Lower lobe of right lung (tissue), 2 donors: Measurements from ENCODE around the gene CHD6. TPM values are rescaled to one million over a fixed set of nuclear protein-coding genes. Genes with fewer than 3 reads are reported as not detected.

Source experiments
- ATAC-seq, 2 donors: fragments of 200-7000 bp; cut with Tn5 transposase; one replicate each; pipeline ENCODE4 v1.9.1; 2020 to 2022; ENCODE audit warnings: mild to moderate bottlenecking in 2 of 2, moderate library complexity in 2 of 2
- DNase-seq: peaks from one replicate; pipeline ENCODE4 v3.0.0-alpha.2; 2020
- H3K27ac ChIP-seq: fragments of 200-600 bp; one replicate; pipeline ENCODE4 v1.8.0; 2022
- H3K27me3 ChIP-seq: fragments of 200-600 bp; one replicate; pipeline ENCODE4 v1.8.0; 2022; ENCODE audit warnings: low read depth
- H3K36me3 ChIP-seq: fragments of 200-600 bp; one replicate; pipeline ENCODE4 v1.8.0; 2022; ENCODE audit warnings: mild to moderate bottlenecking
- H3K4me1 ChIP-seq: fragments of 200-600 bp; one replicate; pipeline ENCODE4 v1.8.0; 2022
- H3K4me3 ChIP-seq: fragments of 200-600 bp; one replicate; pipeline ENCODE4 v1.8.0; 2022; ENCODE audit warnings: mild to moderate bottlenecking
- H3K9me3 ChIP-seq: fragments of 200-600 bp; one replicate; pipeline ENCODE4 v1.8.0; 2022
- intact Hi-C: fragments of 100-400 bp; cut with DNase I; formaldehyde crosslinking; loops from one replicate; pipeline ENCODE4 v1.11.0; 2022
- total RNA-seq: library from RNA; stranded (reverse); fragmentation: NEBNext Ultra II Directional; extraction: Animal tissue kit (Norgen Biotek cat#: 25700); gene quantifications from one replicate; pipeline ENCODE4 v1.2.1, GENCODE V29; 2021
- TF ChIP-seq, protein P1 (sequence below): fragments of 200-600 bp; IDR thresholded peaks from one replicate; pipeline ENCODE4 v1.8.0; 2022; ENCODE audit warnings: antibody characterized with exemption, mild to moderate bottlenecking
- donor health status: DM: no; HTN: yes; CAD: no; lungs with severe emphysema.

Gene CHD6
- total RNA-seq, 1 donor from 2014 or later, result 43.6 TPM

DNA sequence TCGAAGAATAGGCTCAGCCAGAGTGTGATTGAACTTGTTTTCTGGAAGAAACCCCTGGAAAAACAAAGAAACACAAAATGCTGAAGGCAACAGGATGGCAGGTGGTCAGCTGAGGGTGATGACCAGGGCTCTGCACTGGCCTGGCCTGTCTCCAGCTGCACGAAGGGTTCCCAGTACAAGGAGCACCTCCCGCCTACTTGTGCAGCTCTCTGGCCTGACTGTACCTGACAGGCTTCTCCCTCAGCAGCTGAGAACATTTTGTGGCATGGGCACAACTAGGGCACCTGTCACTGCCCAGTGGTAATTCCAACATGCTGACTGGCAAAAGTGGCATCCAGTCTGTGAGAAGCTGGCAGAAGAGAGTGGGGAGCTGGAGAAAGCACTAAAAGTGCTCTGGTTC, 212.7 kb downstream of the CHD6 start:
- no peak for ATAC-seq
- H3K27ac ChIP-seq, result no peak overlapping the region
- intact Hi-C loops, result no loop called here
- H3K27me3 ChIP-seq, result no peaks in the 10 kb centered on the region
- no peak overlapping the region for H3K4me3 ChIP-seq
- no peak for DNase-seq
- no peaks in the 10 kb centered on the region for H3K9me3 ChIP-seq
- TF ChIP-seq, protein P1, sequence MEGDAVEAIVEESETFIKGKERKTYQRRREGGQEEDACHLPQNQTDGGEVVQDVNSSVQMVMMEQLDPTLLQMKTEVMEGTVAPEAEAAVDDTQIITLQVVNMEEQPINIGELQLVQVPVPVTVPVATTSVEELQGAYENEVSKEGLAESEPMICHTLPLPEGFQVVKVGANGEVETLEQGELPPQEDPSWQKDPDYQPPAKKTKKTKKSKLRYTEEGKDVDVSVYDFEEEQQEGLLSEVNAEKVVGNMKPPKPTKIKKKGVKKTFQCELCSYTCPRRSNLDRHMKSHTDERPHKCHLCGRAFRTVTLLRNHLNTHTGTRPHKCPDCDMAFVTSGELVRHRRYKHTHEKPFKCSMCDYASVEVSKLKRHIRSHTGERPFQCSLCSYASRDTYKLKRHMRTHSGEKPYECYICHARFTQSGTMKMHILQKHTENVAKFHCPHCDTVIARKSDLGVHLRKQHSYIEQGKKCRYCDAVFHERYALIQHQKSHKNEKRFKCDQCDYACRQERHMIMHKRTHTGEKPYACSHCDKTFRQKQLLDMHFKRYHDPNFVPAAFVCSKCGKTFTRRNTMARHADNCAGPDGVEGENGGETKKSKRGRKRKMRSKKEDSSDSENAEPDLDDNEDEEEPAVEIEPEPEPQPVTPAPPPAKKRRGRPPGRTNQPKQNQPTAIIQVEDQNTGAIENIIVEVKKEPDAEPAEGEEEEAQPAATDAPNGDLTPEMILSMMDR, result no peak
- peaks cover 80% of the 10 kb centered on the region for H3K36me3 ChIP-seq
- H3K4me1 ChIP-seq, result peaks cover 5% of the 10 kb centered on the region

GRCh38 chr20:41403604-41404003, 214.6 kb downstream of the CHD6 start:
- no peaks in the 10 kb centered on the region for H3K27me3 ChIP-seq
- ATAC-seq, result no peak
- H3K4me3 ChIP-seq, result no peak overlapping the region
- no peak for DNase-seq
- H3K9me3 ChIP-seq, result no peaks in the 10 kb centered on the region
- intact Hi-C loops, result no loop called here
- peaks cover 63% of the 10 kb centered on the region for H3K36me3 ChIP-seq
- TF ChIP-seq, protein P1, result no peak
- H3K4me1 ChIP-seq, result peaks cover under 1% of the 10 kb centered on the region
- H3K27ac ChIP-seq, result no peak overlapping the region

DNA sequence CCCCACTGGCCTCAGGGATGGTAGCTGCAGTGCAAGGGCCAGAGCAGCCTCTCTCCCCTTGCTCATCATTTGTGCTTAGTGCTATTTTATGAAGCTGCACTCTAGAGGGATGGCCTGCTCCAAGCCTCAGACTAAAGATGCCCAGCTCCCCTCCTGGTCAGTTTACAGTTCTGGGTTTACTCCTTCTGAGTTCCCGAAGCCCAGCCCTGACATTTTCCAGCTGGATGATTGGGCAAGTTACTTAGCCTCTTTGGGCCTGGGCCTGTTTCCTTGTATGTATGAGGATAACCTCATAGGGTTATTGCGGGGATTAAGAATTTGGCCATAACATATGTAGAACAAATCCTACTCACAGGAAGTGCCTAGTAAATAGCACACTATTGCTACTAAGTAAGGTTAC, 219.8 kb downstream of the CHD6 start:
- ATAC-seq (peak in 1 of 2 donors; percentile 29), DNase-seq (peak; percentile 5)
- no peaks in the 10 kb centered on the region for H3K4me1 ChIP-seq
- no peaks in the 10 kb centered on the region for H3K9me3 ChIP-seq
- no peak overlapping the region for H3K27ac ChIP-seq
- H3K36me3 ChIP-seq, result peaks cover 13% of the 10 kb centered on the region
- TF ChIP-seq, protein P1, result no peak
- H3K4me3 ChIP-seq, result no peak overlapping the region
- intact Hi-C loops, result no loop called here
- no peaks in the 10 kb centered on the region for H3K27me3 ChIP-seq

DNA sequence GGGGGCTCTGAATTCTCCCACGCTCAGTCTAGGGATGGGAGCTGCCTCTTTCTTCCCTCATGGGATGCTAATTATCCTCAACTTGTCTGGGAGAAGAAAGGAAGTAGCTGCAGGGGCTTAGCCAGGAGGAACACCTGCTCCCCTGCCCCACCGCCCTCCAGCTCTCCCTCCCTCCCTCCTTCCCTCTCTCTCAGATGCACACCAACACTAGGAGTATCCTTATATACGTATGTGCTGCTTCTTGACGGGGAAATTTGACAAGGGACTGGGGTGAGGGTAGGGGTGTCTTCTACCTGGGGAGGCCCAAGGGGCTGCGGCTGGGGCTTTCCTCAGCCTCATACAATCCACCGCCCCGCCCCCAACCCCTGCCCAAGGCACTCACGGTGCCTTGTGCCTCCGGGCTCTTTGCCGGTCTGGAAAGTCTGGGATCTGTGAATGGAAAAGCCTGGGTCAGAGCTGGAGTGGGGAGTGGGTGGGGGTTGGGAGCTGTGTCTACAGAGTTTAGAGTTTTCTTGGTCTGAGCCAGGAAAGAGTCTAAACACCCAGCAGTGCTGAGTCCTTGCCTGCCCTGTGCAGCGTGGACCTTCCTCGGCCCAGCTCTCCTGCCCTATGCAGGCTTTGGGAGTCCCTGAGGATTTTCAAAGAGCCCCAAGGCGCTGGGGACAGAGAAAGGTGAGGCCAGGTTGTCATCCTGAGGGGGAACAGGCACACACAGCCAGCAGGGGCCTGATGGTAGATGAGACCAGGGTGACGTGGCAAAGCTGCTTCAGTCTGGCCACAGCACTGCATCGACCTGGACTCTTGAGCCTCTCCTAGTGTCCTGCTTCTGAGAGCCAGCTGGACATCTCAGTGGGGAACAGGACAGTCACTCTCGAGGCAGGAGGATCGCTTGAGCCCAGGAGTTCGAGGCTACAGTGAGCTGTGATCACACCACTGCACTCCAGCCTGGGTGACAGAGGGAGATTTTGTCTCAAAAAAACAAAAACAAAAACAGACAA, 222.2 kb downstream of the CHD6 start:
- no peaks in the 10 kb centered on the region for H3K4me1 ChIP-seq
- TF ChIP-seq, protein P1, result no peak
- peak; percentile 21 for DNase-seq
- H3K36me3 ChIP-seq, result no peaks in the 10 kb centered on the region
- H3K9me3 ChIP-seq, result no peaks in the 10 kb centered on the region
- intact Hi-C loops, result no loop called here
- no peak overlapping the region for H3K27ac ChIP-seq
- no peaks in the 10 kb centered on the region for H3K27me3 ChIP-seq
- no peak for ATAC-seq
- no peak overlapping the region for H3K4me3 ChIP-seq

DNA sequence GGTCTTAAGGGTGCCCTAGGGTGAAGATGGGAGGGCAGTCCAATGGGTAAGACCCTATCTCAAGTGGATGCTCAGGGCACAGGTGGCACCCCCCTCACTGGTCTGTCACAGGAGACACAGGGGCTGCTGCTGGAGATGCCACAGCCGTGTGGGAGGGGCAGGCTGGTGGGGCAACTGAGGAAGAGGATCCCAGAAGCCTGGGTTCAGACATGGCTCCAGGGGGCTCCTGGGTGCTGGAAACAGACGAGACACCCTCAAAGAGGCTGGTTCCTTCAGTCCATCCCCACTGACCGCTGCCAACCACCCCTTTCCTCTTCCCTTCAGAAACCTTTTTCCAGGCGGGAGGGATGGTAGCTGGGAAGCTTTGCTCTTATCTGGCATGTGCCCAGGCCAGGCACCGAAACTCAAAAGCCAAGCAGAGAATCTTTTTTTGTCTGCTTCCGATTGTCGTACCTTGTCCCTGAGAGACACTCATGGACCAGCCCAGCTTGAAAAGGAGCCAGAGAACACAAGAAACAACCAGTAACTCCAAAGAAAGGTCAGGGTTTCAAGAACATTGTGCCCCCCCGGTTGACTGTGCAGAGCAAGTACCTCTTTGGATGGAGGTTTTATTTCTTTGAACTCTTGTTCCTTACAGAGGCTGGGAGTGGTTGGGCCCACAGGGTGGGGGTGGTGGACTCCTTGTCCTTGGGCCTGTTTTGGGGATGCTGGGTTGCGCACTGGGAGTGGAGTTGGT, 223.1 kb downstream of the CHD6 start:
- DNase-seq (peak; percentile 15), ATAC-seq (no peak)
- intact Hi-C loops, result no loop called here
- Histone ChIP-seq H3K36me3 (no peaks in the 10 kb centered on the region), H3K27me3 (no peaks in the 10 kb centered on the region), H3K4me3 (no peak overlapping the region), H3K9me3 (no peaks in the 10 kb centered on the region), H3K27ac (no peak overlapping the region), H3K4me1 (no peaks in the 10 kb centered on the region)
- TF ChIP-seq, protein P1, result no peak
